NB4 (cell line): ENCODE data around the gene FAS.

ENCODE experiments used
- DNase-seq: peaks from one replicate; pipeline ENCODE4 v3.0.0; 2010; ENCODE audit warnings: low read depth
- H3K4me3 ChIP-seq: one replicate; pipeline ENCODE4 v1.5.1; 2011; ENCODE audit warnings: mild to moderate bottlenecking, low read depth, low read length, moderate library complexity
- CTCF ChIP-seq: IDR thresholded peaks from one replicate; pipeline ENCODE4 v1.5.1; 2012; ENCODE audit warnings: low read depth, low read length
- MYC ChIP-seq: IDR thresholded peaks from 2 replicates; pipeline ENCODE4 v1.6.1; 2011; ENCODE audit warnings: low read depth, low read length
- POLR2A ChIP-seq: IDR thresholded peaks from 2 replicates; pipeline ENCODE4 v1.6.1; 2011; ENCODE audit warnings: mild to moderate bottlenecking; ENCODE audit not compliant: insufficient read length; ENCODE audit errors: extremely low read depth
- TF ChIP-seq, protein P1 (sequence below): IDR thresholded peaks from 2 replicates; pipeline ENCODE4 v1.6.1; 2011; ENCODE audit warnings: low read depth, low read length

The FAS gene

DNA sequence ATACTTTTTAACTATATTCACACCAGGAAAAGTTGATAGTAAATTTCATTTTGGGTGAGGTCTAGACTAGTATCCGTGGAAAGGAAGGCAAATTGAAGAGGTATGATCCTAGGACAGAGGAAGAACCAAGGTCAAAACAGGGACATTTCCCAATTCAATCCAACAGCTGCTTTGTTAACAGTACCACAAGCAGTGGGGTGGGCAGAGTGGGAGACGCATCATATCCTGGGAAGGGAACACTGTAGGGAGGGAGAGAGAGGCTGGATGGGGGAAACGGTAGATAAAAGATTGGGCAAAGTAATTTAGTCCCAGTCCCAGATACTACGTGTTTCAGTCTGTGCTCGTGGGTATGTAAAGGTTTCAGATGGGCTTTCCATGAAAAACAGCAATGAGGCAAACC, 9.2 kb upstream of the FAS start:
- TF ChIP-seq CTCF (no peak), MYC (no peak), POLR2A (no peak)
- TF ChIP-seq, protein P1, sequence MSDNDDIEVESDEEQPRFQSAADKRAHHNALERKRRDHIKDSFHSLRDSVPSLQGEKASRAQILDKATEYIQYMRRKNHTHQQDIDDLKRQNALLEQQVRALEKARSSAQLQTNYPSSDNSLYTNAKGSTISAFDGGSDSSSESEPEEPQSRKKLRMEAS: no peak
- H3K4me3 ChIP-seq: no peak overlapping the region
- no peak for DNase-seq

GRCh38 chr10:88982366-88982765, 8.2 kb upstream of the FAS start:
- no peak overlapping the region for H3K4me3 ChIP-seq
- no peak for TF ChIP-seq POLR2A
- TF ChIP-seq, protein P1: no peak
- no peak for TF ChIP-seq CTCF
- no peak for TF ChIP-seq MYC
- no peak for DNase-seq

GRCh38 chr10:88983206-88983605, 7.4 kb upstream of the FAS start:
- TF ChIP-seq CTCF: no peak
- TF ChIP-seq, protein P1: no peak
- no peak for TF ChIP-seq MYC
- no peak for TF ChIP-seq POLR2A
- H3K4me3 ChIP-seq: no peak overlapping the region
- no peak for DNase-seq

DNA sequence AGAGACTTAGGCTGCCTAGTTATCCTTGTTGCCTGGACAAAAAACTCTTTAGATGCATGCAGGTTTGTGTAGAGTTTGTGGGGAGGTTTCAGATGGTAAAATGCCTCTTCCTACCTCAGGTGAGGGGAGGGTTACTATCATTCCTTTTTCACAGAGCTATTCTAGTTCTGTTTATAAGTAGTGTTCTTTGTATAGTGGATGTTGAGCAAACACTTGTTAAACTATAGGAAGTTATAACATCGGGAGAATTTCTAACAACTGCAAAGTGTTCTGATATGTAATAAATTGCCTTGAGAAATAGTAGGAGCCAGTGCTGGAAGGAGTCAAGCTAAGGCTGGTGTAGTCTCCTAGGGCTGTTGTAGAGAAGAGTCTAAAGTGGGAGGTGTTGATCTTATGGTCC, 6.7 kb upstream of the FAS start:
- TF ChIP-seq, protein P1: no peak
- TF ChIP-seq CTCF (no peak), MYC (no peak), POLR2A (no peak)
- no peak for DNase-seq
- H3K4me3 ChIP-seq: no peak overlapping the region

- no peak for DNase-seq
- H3K4me3 ChIP-seq: no peak overlapping the region
- TF ChIP-seq CTCF: no peak
- TF ChIP-seq, protein P1: no peak
- no peak for TF ChIP-seq POLR2A
- no peak for TF ChIP-seq MYC
These were observed 6.1 kb upstream of the FAS start for GRCh38 chr10:88984525-88984924.

GRCh38 chr10:88986549-88987242, 3.9 kb upstream of the FAS start:
- DNase-seq: peak; percentile 54
- H3K4me3 ChIP-seq: no peak overlapping the region
- TF ChIP-seq CTCF: peak; percentile 70
- no peak for TF ChIP-seq MYC
